ENCODE results near the gene SDK2.

The SDK2 gene

DNA sequence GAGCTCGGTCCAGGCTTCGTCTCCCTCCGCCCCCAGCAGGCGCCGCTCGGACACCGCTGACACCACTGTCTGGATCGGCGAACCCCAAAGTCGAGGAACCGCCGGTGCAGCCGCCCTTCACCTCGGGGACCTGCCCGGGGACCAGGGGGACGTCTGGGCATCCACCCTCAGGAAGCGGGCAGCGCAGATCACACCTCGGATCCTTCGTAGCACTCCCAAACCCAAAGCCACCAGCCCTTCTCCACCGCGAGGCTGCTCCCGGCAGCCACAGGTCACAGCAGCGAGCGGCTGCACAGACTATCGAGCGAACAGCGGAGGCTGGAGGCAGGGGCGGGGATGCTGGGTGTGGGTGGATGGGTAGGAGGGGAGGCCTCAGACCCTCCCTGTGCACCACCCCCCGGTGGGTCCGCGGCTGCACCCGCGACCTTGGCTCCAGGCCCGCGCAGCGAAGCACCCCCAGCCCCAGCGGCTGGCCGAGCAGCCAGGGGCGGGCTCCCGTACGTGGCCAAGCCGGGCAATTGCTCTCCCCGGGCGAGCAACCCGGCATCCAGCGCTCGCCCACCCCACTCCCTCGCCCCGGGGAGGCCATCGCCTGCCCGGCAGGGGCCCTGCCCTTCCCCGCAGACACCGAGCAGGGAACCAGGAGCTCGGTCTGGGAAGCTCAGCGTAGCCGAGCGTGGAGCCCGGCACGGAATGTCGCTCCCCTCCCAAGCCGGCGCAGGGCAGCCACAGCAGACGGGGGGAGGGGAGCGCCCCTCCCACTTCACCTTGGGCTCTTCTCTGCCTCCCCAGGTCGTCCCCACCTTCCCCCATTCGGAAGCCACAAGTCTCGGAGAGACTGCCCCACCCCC, 1.0 kb downstream of the SDK2 start:
- H3K9me3 ChIP-seq (ENCODE audit: control insufficient read depth, insufficient read depth, low read depth, low read length), result no peaks in the 10 kb centered on the region
- H3K4me3 ChIP-seq (ENCODE audit: low read depth, low read length), result peak overlapping the region; percentile 49
- ChIA-PET POLR2A (interaction anchor here (0.9 to 1.6 kb wide), 5 partner anchors 12 to 561 kb away, joined by 3 to 5 read pairs (median 4); partner anchors contain the start of gene RPL38), CTCF (interaction anchor here (0.5 to 1.0 kb wide), 3 partner anchors 204 to 552 kb away, joined by 3 read pairs; no protein-coding TSS in a partner anchor)
- peak overlapping the region; percentile 71; the same call in 1 of the 2 replicates for H3K27ac ChIP-seq (ENCODE audit: extremely low read depth, low read depth, low read length)
- no peaks in the 10 kb centered on the region for H3K36me3 ChIP-seq (ENCODE audit: control insufficient read depth in 2 of 2, insufficient read depth in 1 of 2, low read length in 2 of 2)
- peaks cover 4% of the 10 kb centered on the region; the same call in 1 of the 2 replicates for H3K4me1 ChIP-seq (ENCODE audit: control insufficient read depth, insufficient read depth, low read length)
- TF ChIP-seq, protein P1, sequence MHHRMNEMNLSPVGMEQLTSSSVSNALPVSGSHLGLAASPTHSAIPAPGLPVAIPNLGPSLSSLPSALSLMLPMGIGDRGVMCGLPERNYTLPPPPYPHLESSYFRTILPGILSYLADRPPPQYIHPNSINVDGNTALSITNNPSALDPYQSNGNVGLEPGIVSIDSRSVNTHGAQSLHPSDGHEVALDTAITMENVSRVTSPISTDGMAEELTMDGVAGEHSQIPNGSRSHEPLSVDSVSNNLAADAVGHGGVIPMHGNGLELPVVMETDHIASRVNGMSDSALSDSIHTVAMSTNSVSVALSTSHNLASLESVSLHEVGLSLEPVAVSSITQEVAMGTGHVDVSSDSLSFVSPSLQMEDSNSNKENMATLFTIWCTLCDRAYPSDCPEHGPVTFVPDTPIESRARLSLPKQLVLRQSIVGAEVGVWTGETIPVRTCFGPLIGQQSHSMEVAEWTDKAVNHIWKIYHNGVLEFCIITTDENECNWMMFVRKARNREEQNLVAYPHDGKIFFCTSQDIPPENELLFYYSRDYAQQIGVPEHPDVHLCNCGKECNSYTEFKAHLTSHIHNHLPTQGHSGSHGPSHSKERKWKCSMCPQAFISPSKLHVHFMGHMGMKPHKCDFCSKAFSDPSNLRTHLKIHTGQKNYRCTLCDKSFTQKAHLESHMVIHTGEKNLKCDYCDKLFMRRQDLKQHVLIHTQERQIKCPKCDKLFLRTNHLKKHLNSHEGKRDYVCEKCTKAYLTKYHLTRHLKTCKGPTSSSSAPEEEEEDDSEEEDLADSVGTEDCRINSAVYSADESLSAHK (tag by site-specific recombination; IDR thresholded peaks at IDR 0.05), result peak; percentile 92
- TF ChIP-seq ZNF221 (tag by site-specific recombination; IDR thresholded peaks at IDR 0.05; ENCODE audit: borderline replicate concordance) (no peak), GLIS2 (tag by site-specific recombination; IDR thresholded peaks at IDR 0.05) (peak; percentile 95), RBAK (tag by site-specific recombination; IDR thresholded peaks at IDR 0.05) (no peak), SP3 (tag by site-specific recombination; IDR thresholded peaks at IDR 0.05) (peak; percentile 86), ZNF341 (tag by site-specific recombination; IDR thresholded peaks at IDR 0.05; ENCODE audit: low read depth) (peak; percentile 95), ZNF76 (tag by site-specific recombination; IDR thresholded peaks at IDR 0.05; ENCODE audit: borderline replicate concordance, low read depth) (peak; percentile 73; the same call in 1 of the 2 replicates), ZNF121 (tag by site-specific recombination; IDR thresholded peaks at IDR 0.05) (no peak), ZNF391 (tag by site-specific recombination; IDR thresholded peaks at IDR 0.05; ENCODE audit: borderline replicate concordance, low read depth) (no peak), SP7 (tag by site-specific recombination; IDR thresholded peaks at IDR 0.05) (peak; percentile 46; the same call in 1 of the 2 replicates), KLF1 (tag by site-specific recombination; IDR thresholded peaks at IDR 0.05) (peak; percentile 96), GLIS1 (tag by site-specific recombination; IDR thresholded peaks at IDR 0.05) (peak; percentile 91), ZFP37 (tag by site-specific recombination; IDR thresholded peaks at IDR 0.05) (peak; percentile 26; the same call in 1 of the 2 replicates), ZNF629 (tag by site-specific recombination; IDR thresholded peaks at IDR 0.05) (peak; percentile 32; the same call in 1 of the 2 replicates), KLF10 (tag by site-specific recombination; IDR thresholded peaks at IDR 0.05) (no peak), ZNF677 (tag by site-specific recombination; IDR thresholded peaks at IDR 0.05) (no peak), BCL11B (tag by site-specific recombination; IDR thresholded peaks at IDR 0.05; ENCODE audit: low read depth) (peak; percentile 74; the same call in 1 of the 2 replicates), ZNF777 (tag by site-specific recombination; IDR thresholded peaks at IDR 0.05; ENCODE audit: borderline replicate concordance) (peak; percentile 29; the same call in 1 of the 2 replicates), ZBTB8A (tag by site-specific recombination; IDR thresholded peaks at IDR 0.05) (peak; percentile 30; the same call in 1 of the 2 replicates), KLF7 (tag by site-specific recombination; IDR thresholded peaks at IDR 0.05; ENCODE audit: borderline replicate concordance) (peak; percentile 80; the same call in 1 of the 2 replicates), ZBTB17 (tag by site-specific recombination; IDR thresholded peaks at IDR 0.05) (peak; percentile 97), SALL2 (tag by site-specific recombination; IDR thresholded peaks at IDR 0.05; ENCODE audit: borderline replicate concordance) (no peak), HOXA7 (CRISPR knock-in tag; IDR thresholded peaks at IDR 0.05; ENCODE audit: borderline replicate concordance) (no peak), YY1 (tag by site-specific recombination; IDR thresholded peaks at IDR 0.05) (peak; percentile 59; the same call in 1 of the 2 replicates), ZNF10 (tag by site-specific recombination; IDR thresholded peaks at IDR 0.05) (peak; percentile 7; the same call in 1 of the 2 replicates), ZNF184 (tag by site-specific recombination; IDR thresholded peaks at IDR 0.05) (no peak), ZEB2 (tag by site-specific recombination; IDR thresholded peaks at IDR 0.05) (peak; percentile 54), HOXC10 (CRISPR knock-in tag; IDR thresholded peaks at IDR 0.05) (no peak), ZNF335 (tag by site-specific recombination; conservative IDR thresholded peaks at IDR 0.05) (peak; percentile 70)
- TF ChIP-seq, protein P2, sequence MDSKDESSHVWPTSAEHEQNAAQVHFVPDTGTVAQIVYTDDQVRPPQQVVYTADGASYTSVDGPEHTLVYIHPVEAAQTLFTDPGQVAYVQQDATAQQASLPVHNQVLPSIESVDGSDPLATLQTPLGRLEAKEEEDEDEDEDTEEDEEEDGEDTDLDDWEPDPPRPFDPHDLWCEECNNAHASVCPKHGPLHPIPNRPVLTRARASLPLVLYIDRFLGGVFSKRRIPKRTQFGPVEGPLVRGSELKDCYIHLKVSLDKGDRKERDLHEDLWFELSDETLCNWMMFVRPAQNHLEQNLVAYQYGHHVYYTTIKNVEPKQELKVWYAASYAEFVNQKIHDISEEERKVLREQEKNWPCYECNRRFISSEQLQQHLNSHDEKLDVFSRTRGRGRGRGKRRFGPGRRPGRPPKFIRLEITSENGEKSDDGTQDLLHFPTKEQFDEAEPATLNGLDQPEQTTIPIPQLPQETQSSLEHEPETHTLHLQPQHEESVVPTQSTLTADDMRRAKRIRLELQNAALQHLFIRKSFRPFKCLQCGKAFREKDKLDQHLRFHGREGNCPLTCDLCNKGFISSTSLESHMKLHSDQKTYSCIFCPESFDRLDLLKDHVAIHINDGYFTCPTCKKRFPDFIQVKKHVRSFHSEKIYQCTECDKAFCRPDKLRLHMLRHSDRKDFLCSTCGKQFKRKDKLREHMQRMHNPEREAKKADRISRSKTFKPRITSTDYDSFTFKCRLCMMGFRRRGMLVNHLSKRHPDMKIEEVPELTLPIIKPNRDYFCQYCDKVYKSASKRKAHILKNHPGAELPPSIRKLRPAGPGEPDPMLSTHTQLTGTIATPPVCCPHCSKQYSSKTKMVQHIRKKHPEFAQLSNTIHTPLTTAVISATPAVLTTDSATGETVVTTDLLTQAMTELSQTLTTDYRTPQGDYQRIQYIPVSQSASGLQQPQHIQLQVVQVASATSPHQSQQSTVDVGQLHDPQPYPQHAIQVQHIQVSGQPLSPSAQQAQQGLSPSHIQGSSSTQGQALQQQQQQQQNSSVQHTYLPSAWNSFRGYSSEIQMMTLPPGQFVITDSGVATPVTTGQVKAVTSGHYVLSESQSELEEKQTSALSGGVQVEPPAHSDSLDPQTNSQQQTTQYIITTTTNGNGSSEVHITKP (tag by site-specific recombination; IDR thresholded peaks at IDR 0.05), result peak; percentile 95
- TF ChIP-seq, protein P3, sequence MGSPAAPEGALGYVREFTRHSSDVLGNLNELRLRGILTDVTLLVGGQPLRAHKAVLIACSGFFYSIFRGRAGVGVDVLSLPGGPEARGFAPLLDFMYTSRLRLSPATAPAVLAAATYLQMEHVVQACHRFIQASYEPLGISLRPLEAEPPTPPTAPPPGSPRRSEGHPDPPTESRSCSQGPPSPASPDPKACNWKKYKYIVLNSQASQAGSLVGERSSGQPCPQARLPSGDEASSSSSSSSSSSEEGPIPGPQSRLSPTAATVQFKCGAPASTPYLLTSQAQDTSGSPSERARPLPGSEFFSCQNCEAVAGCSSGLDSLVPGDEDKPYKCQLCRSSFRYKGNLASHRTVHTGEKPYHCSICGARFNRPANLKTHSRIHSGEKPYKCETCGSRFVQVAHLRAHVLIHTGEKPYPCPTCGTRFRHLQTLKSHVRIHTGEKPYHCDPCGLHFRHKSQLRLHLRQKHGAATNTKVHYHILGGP (tag by site-specific recombination; IDR thresholded peaks at IDR 0.05), result no peak
